VCaP (cell line): Measurements from ENCODE around the gene ADAMTS12.
"Not testable (repeated sequence)": the region's sequence is repeated elsewhere in the genome, so short reads cannot be mapped to it uniquely, and the experiment has no call there.

Experiments
- H3K27ac ChIP-seq: fragments of 450-650 bp; 2 replicates; pipeline ENCODE4 v1.5.1; 2017
- CTCF ChIP-seq: fragments of 450-650 bp; conservative IDR thresholded peaks from 2 replicates; pipeline ENCODE4 v1.5.1; 2017; ENCODE audit warnings: mild to moderate bottlenecking, moderate library complexity

The ADAMTS12 gene

GRCh38 chr5:33928283-33928682, 36.5 kb upstream of the ADAMTS12 start:
- H3K27ac ChIP-seq, result no peak overlapping the region
- TF ChIP-seq CTCF, result no peak

- H3K27ac ChIP-seq, result no peak overlapping the region
- no peak for TF ChIP-seq CTCF
Observed at GRCh38 chr5:33927685-33928084, 35.9 kb upstream of the ADAMTS12 start.

- no peak overlapping the region for H3K27ac ChIP-seq
- TF ChIP-seq CTCF, result no peak
Observed at GRCh38 chr5:33925278-33925677, 33.5 kb upstream of the ADAMTS12 start.

- no peak for TF ChIP-seq CTCF
- no peak overlapping the region for H3K27ac ChIP-seq
Observed at GRCh38 chr5:33921002-33921401, 29.2 kb upstream of the ADAMTS12 start.

GRCh38 chr5:33914844-33915243, 23.1 kb upstream of the ADAMTS12 start:
- not testable (repeated sequence) for H3K27ac ChIP-seq

- H3K27ac ChIP-seq, result not testable (repeated sequence)
Observed at GRCh38 chr5:33906248-33906647, 14.5 kb upstream of the ADAMTS12 start.

GRCh38 chr5:33905381-33905780, 13.6 kb upstream of the ADAMTS12 start:
- no peak overlapping the region for H3K27ac ChIP-seq
- TF ChIP-seq CTCF, result no peak

- no peak overlapping the region for H3K27ac ChIP-seq
- TF ChIP-seq CTCF, result no peak
Observed at GRCh38 chr5:33903118-33903517, 11.3 kb upstream of the ADAMTS12 start.

GRCh38 chr5:33901156-33901555, 9.4 kb upstream of the ADAMTS12 start:
- no peak for TF ChIP-seq CTCF
- peak overlapping the region; percentile 56 for H3K27ac ChIP-seq
